Measurements from ENCODE around the gene ADD3.
A peak's percentile ranks its signal among the peaks of the same experiment; 100 is the strongest.

The ADD3 gene

DNA sequence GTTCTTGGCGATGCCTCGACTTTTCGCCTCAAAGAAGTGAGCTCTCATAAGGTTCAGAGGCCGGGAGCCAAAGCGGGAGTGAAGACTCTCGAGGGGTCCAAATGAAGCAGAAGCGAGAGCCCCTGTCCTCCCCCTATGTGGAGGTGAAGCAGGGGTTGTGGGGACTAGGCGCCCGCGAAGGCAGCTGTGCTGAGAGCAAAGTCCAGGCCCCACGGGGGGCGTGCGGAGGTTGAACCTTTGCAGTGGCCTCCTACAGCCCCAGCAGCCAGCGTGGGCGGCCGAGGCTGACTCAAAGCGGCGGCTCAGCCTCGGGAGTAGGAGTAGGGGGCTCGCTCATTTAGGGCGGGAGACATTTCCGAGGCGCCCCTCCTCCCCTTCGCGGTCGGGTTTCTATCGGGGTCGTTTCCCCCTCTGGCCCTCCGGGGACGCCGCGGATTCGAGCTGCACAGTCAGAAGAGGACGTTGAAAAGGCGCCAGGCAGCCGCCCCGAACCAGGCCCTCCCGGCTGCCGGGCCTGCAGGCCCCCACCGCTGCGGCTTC lies 553 bp upstream of the ADD3 start (continued):
- TF ChIP-seq KLF17 (tag by site-specific recombination; IDR thresholded peaks at IDR 0.05) (peak; percentile 14; the same call in 1 of the 2 replicates), ZNF544 (tag by site-specific recombination; IDR thresholded peaks at IDR 0.05) (no peak), BCL11A (tag by site-specific recombination; IDR thresholded peaks at IDR 0.05; ENCODE audit: low read depth) (0 out of 2 replicates have a peak, but pooled peaks have one; percentile 18), ZNF148 (tag by site-specific recombination; IDR thresholded peaks at IDR 0.05; ENCODE audit: borderline replicate concordance) (no peak), MEIS1 (CRISPR knock-in tag; IDR thresholded peaks at IDR 0.05; ENCODE audit: borderline replicate concordance) (no peak), ZNF184 (tag by site-specific recombination; IDR thresholded peaks at IDR 0.05) (no peak), ZNF169 (tag by site-specific recombination; IDR thresholded peaks at IDR 0.05) (no peak), SP2 (tag by site-specific recombination; IDR thresholded peaks at IDR 0.05) (peak; percentile 37), ZNF266 (tag by site-specific recombination; IDR thresholded peaks at IDR 0.05; ENCODE audit: low read depth) (no peak), ZNF302 (tag by site-specific recombination; IDR thresholded peaks at IDR 0.05; ENCODE audit: low read depth) (no peak), ZFP41 (tag by site-specific recombination; IDR thresholded peaks at IDR 0.05; ENCODE audit: borderline replicate concordance) (no peak), OVOL3 (tag by site-specific recombination; IDR thresholded peaks at IDR 0.05) (peak; percentile 53; the same call in 1 of the 2 replicates), GLIS1 (tag by site-specific recombination; IDR thresholded peaks at IDR 0.05) (peak; percentile 23), ZNF366 (tag by site-specific recombination; conservative IDR thresholded peaks at IDR 0.05) (no peak), ZNF610 (tag by site-specific recombination; IDR thresholded peaks at IDR 0.05; ENCODE audit: borderline replicate concordance) (peak; percentile 55; the same call in 1 of the 2 replicates), ZNF626 (tag by site-specific recombination; IDR thresholded peaks at IDR 0.05) (no peak), GLIS2 (tag by site-specific recombination; IDR thresholded peaks at IDR 0.05) (peak; percentile 74), ZNF792 (tag by site-specific recombination; IDR thresholded peaks at IDR 0.05) (0 out of 2 replicates have a peak, but pooled peaks have one; percentile 17), ZNF16 (tag by site-specific recombination; IDR thresholded peaks at IDR 0.05; ENCODE audit: low read depth) (no peak), ZNF561 (tag by site-specific recombination; IDR thresholded peaks at IDR 0.05; ENCODE audit: borderline replicate concordance) (peak; percentile 64; the same call in 1 of the 2 replicates), ZNF624 (tag by site-specific recombination; IDR thresholded peaks at IDR 0.05) (no peak), ZNF560 (tag by site-specific recombination; IDR thresholded peaks at IDR 0.05; ENCODE audit: borderline replicate concordance) (no peak), ZNF596 (tag by site-specific recombination; IDR thresholded peaks at IDR 0.05) (no peak; the same call in 1 of the 2 replicates), ELK4 (IDR thresholded peaks at IDR 0.05; ENCODE audit: borderline replicate concordance, low read depth, low read length) (no peak), ZNF341 (tag by site-specific recombination; IDR thresholded peaks at IDR 0.05; ENCODE audit: low read depth) (0 out of 2 replicates have a peak, but pooled peaks have one; percentile 5), ZNF677 (tag by site-specific recombination; IDR thresholded peaks at IDR 0.05) (no peak), ZNF23 (tag by site-specific recombination; IDR thresholded peaks at IDR 0.05; ENCODE audit: borderline replicate concordance) (no peak), WT1 (tag by site-specific recombination; IDR thresholded peaks at IDR 0.05) (peak; percentile 53), ZNF558 (tag by site-specific recombination; IDR thresholded peaks at IDR 0.05) (no peak)
- TF ChIP-seq, protein P1, sequence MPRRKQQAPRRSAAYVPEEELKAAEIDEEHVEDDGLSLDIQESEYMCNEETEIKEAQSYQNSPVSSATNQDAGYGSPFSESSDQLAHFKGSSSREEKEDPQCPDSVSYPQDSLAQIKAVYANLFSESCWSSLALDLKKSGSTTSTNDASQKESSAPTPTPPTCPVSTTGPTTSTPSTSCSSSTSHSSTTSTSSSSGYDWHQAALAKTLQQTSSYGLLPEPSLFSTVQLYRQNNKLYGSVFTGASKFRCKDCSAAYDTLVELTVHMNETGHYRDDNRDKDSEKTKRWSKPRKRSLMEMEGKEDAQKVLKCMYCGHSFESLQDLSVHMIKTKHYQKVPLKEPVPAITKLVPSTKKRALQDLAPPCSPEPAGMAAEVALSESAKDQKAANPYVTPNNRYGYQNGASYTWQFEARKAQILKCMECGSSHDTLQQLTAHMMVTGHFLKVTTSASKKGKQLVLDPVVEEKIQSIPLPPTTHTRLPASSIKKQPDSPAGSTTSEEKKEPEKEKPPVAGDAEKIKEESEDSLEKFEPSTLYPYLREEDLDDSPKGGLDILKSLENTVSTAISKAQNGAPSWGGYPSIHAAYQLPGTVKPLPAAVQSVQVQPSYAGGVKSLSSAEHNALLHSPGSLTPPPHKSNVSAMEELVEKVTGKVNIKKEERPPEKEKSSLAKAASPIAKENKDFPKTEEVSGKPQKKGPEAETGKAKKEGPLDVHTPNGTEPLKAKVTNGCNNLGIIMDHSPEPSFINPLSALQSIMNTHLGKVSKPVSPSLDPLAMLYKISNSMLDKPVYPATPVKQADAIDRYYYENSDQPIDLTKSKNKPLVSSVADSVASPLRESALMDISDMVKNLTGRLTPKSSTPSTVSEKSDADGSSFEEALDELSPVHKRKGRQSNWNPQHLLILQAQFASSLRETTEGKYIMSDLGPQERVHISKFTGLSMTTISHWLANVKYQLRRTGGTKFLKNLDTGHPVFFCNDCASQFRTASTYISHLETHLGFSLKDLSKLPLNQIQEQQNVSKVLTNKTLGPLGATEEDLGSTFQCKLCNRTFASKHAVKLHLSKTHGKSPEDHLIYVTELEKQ (tag by site-specific recombination; IDR thresholded peaks at IDR 0.05; ENCODE audit: borderline replicate concordance), result no peak
- TF ChIP-seq, protein P2, sequence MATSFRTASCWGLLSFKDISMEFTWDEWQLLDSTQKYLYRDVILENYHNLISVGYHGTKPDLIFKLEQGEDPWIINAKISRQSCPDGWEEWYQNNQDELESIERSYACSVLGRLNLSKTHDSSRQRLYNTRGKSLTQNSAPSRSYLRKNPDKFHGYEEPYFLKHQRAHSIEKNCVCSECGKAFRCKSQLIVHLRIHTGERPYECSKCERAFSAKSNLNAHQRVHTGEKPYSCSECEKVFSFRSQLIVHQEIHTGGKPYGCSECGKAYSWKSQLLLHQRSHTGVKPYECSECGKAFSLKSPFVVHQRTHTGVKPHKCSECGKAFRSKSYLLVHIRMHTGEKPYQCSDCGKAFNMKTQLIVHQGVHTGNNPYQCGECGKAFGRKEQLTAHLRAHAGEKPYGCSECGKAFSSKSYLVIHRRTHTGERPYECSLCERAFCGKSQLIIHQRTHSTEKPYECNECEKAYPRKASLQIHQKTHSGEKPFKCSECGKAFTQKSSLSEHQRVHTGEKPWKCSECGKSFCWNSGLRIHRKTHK (tag by site-specific recombination; IDR thresholded peaks at IDR 0.05), result no peak

Data from HEK293 (cell line).